Peyer's patch (tissue), 4 donors: ENCODE data around the gene ARHGAP15.

Experiments
- POLR2A ChIP-seq, 2 donors: fragments of 450-650 bp; IDR thresholded peaks; one replicate each; pipeline ENCODE4 v1.5.1; 2017; ENCODE audit warnings: antibody characterized with exemption in 2 of 2, mild to moderate bottlenecking in 2 of 2, moderate library complexity in 2 of 2
- TF ChIP-seq, protein P1 (sequence below), 6 experiments: fragments of 450-650 bp in 4 of 6; fragments of 200-600 bp in 2 of 6; sonication (generic) in 1 of 6; IDR thresholded peaks; one replicate each; pipeline ENCODE4 v1.5.1; 2017 to 2019; ENCODE audit warnings: antibody characterized with exemption in 6 of 6, mild to moderate bottlenecking in 3 of 6, moderate library complexity in 1 of 6

DNA sequence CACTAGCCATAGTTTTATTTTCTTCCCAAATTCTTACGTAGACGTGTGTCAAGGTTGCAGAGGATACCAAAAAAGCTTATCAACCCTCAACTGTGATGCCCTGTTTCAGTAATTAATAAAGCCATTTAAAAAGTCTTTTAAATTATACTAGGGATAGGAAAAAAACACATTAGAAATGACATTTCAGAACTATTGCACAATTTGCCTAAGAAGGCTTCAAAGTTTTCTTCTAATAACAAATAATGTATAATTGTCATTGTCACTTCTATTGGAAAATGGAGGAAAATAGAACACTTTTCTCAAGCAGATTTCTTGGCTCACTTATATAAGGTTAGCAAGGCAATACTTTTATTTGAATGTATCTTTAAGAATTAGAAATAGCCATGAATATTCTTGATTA is 253.8 kb downstream of the ARHGAP15 start:
- no peak for TF ChIP-seq POLR2A (IDR thresholded peaks at IDR 0.05)
- TF ChIP-seq, protein P1, sequence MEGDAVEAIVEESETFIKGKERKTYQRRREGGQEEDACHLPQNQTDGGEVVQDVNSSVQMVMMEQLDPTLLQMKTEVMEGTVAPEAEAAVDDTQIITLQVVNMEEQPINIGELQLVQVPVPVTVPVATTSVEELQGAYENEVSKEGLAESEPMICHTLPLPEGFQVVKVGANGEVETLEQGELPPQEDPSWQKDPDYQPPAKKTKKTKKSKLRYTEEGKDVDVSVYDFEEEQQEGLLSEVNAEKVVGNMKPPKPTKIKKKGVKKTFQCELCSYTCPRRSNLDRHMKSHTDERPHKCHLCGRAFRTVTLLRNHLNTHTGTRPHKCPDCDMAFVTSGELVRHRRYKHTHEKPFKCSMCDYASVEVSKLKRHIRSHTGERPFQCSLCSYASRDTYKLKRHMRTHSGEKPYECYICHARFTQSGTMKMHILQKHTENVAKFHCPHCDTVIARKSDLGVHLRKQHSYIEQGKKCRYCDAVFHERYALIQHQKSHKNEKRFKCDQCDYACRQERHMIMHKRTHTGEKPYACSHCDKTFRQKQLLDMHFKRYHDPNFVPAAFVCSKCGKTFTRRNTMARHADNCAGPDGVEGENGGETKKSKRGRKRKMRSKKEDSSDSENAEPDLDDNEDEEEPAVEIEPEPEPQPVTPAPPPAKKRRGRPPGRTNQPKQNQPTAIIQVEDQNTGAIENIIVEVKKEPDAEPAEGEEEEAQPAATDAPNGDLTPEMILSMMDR (IDR thresholded peaks at IDR 0.05) = no peak
